ENCODE data around the gene SUCO.

GRCh38 chr1:172488393-172488792, 44.6 kb upstream of the SUCO start:
- TF ChIP-seq, protein P1, sequence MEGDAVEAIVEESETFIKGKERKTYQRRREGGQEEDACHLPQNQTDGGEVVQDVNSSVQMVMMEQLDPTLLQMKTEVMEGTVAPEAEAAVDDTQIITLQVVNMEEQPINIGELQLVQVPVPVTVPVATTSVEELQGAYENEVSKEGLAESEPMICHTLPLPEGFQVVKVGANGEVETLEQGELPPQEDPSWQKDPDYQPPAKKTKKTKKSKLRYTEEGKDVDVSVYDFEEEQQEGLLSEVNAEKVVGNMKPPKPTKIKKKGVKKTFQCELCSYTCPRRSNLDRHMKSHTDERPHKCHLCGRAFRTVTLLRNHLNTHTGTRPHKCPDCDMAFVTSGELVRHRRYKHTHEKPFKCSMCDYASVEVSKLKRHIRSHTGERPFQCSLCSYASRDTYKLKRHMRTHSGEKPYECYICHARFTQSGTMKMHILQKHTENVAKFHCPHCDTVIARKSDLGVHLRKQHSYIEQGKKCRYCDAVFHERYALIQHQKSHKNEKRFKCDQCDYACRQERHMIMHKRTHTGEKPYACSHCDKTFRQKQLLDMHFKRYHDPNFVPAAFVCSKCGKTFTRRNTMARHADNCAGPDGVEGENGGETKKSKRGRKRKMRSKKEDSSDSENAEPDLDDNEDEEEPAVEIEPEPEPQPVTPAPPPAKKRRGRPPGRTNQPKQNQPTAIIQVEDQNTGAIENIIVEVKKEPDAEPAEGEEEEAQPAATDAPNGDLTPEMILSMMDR (CRISPR knock-in tag; IDR thresholded peaks at IDR 0.05) = no peak
- TF ChIP-seq MXI1 (IDR thresholded peaks at IDR 0.05; ENCODE audit: borderline replicate concordance, low read depth, low read length) = no peak
- no peak for TF ChIP-seq MAX (IDR thresholded peaks at IDR 0.05)
- no peak for TF ChIP-seq RFX1 (IDR thresholded peaks at IDR 0.05)
- TF ChIP-seq SOX6 (IDR thresholded peaks at IDR 0.05) = no peak
- no peak for TF ChIP-seq SOX6 (CRISPR knock-in tag; IDR thresholded peaks at IDR 0.05)
- TF ChIP-seq ZFP36 (IDR thresholded peaks at IDR 0.05; ENCODE audit: borderline replicate concordance, low read depth, low read length, partially characterized antibody) = no peak
- no peak for TF ChIP-seq XRCC5 (optimal IDR thresholded peaks at IDR 0.05; ENCODE audit: low read length)
- no peak for TF ChIP-seq POLR2A (IDR thresholded peaks at IDR 0.05; ENCODE audit: insufficient read depth in 1 of 2, low read depth in 2 of 2, low read length in 2 of 2)
- TF ChIP-seq TCF7 (IDR thresholded peaks at IDR 0.05; ENCODE audit: low read depth) = no peak
- no peak for TF ChIP-seq JUND (CRISPR knock-in tag; IDR thresholded peaks at IDR 0.05)
- TF ChIP-seq, protein P2, sequence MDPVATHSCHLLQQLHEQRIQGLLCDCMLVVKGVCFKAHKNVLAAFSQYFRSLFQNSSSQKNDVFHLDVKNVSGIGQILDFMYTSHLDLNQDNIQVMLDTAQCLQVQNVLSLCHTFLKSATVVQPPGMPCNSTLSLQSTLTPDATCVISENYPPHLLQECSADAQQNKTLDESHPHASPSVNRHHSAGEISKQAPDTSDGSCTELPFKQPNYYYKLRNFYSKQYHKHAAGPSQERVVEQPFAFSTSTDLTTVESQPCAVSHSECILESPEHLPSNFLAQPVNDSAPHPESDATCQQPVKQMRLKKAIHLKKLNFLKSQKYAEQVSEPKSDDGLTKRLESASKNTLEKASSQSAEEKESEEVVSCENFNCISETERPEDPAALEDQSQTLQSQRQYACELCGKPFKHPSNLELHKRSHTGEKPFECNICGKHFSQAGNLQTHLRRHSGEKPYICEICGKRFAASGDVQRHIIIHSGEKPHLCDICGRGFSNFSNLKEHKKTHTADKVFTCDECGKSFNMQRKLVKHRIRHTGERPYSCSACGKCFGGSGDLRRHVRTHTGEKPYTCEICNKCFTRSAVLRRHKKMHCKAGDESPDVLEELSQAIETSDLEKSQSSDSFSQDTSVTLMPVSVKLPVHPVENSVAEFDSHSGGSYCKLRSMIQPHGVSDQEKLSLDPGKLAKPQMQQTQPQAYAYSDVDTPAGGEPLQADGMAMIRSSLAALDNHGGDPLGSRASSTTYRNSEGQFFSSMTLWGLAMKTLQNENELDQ (CRISPR knock-in tag; IDR thresholded peaks at IDR 0.05; ENCODE audit: borderline replicate concordance) = no peak

Measured in HepG2 (cell line).